ENCODE measurements around the gene CCT7.

The CCT7 gene

DNA sequence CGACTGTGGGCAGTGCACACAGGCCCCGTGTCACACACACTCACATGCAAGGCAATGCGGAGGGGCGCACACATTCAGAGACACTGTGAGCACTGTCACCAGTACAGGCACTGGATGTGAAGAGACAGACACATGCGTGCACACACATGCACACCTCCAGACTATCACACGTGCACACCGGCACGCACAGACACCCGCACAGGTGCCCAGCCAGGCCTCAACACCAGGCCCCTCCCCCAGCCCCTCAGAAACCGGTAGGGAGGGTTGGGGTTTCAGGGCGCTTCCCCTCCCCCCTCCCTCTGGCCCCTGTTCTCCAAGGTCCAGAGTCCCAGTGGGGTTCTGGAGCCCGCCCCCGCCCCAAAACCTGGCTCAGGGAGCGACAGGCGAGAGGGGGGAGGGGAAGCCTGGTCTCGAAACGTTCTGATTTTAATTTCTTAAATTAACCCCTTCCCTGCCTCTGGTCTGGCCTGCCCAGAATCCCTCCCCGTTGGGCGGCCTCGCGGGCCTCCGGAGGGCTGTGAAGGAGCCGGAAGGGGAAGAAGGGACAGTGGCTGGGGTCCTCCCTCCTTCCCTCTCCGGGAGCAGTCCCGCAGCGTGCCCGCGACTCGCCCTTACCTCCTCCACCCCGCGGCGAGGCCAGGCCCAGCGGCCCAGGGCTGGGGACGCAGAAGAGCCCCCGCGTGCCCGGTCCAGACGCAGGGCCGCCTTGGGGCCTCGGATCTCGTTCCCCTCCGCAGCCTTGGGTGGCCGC lies 49.6 kb downstream of the CCT7 start:
- H4K91ac ChIP-seq (ENCODE audit: low read depth, low read length, poor library complexity) = no peak overlapping the region

DNA sequence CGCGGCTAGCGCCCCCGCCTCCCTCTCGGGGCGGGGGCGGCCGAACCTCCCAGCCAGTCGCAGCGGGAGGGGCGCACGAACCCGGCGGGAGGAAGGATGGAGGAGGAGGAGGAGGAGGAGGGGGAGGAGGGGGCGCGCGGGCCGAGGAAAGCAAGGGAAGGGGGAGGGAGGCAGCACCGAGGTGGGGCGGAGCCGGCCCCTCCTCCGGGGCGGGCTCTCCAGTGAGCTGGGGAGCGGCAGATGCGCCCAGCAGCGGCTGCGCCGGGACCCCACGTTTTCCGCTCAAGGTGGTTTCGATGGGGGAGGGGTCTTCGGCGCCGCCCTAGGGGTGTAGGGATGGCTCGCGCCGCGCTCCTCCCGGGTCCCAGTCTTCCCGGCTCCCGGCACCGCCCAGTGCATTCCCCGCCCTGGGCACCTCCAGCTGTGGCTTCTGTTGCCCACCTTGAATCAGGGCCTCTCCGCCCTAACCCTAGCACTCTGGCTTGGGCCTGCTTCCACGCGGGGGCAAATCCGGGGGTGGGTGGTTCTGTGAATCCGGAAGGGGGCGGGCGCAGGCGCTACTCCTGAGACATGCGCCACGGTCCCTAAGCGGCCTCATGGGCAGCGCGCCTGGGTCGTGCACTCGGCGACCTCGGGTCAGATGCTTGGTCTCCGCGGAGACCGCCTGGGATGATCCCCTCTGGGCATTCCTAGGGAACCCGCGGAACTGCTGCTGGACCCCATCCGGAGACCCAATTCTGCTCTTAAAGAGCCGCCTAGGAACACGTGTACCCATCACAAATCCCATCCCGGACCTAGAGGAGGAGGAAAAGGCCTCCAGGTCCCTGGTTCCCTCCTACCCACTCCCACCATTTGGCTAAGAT lies 50.4 kb downstream of the CCT7 start, which contains the start of gene FBXO41:
Gene FBXO41 (minus strand): TSS at position 183 of the 863 bp plus-strand sequence. CDS start 14,848 bp downstream, outside the sequence.
- Histone ChIP-seq H4K8ac (ENCODE audit: low read depth, low read length) (no peak within 1 kb of the TSS), H3K4me1 (ENCODE audit: control insufficient read depth in 2 of 2, insufficient read depth in 1 of 2, low read depth in 1 of 2, low read length in 2 of 2) (peaks cover 5 to 12% of the 10 kb centered on the region in 2 donors), H3K27me3 (ENCODE audit: control insufficient read depth in 3 of 3, insufficient read depth in 3 of 3, low read depth in 1 of 3, low read length in 3 of 3) (peaks cover 0 to 46% (median 22%) of the 10 kb centered on the region in 3 experiments), H3K27ac (replicated peaks; ENCODE audit: low read length) (no peak within 1 kb of the TSS), H2BK5ac (ENCODE audit: low read length) (no peak within 1 kb of the TSS), H3K4me3 (ENCODE audit: low read length in 2 of 2) (peak within 1 kb of the TSS; percentile 75 to 92), H3K23ac (ENCODE audit: low read depth, low read length, poor library complexity) (peak within 1 kb of the TSS; percentile 80), H2BK15ac (ENCODE audit: low read length) (peak within 1 kb of the TSS; percentile 41), H2BK120ac (ENCODE audit: low read depth, low read length) (no peak within 1 kb of the TSS), H2BK12ac (ENCODE audit: low read length) (peak within 1 kb of the TSS; percentile 68), H3K18ac (ENCODE audit: low read length) (peak within 1 kb of the TSS; percentile 88), H3K14ac (ENCODE audit: low read length) (peak within 1 kb of the TSS; percentile 25), H3K4ac (ENCODE audit: low read length) (no peak within 1 kb of the TSS), H2AK5ac (ENCODE audit: low read depth, low read length) (peak within 1 kb of the TSS; percentile 3), H4K91ac (ENCODE audit: low read depth, low read length, poor library complexity) (no peak within 1 kb of the TSS), H3K36me3 (replicated peaks in 1 of 2; ENCODE audit: control insufficient read depth in 2 of 2, insufficient read depth in 2 of 2, low read length in 2 of 2) (no peaks in the 10 kb centered on the region), H3K9ac (ENCODE audit: low read depth, low read length, poor library complexity) (peak within 1 kb of the TSS; percentile 82), H3K4me2 (ENCODE audit: insufficient read depth, low read length, poor library complexity, severe bottlenecking) (peak within 1 kb of the TSS; percentile 85), H3K9me3 (replicated peaks in 1 of 2; ENCODE audit: control insufficient read depth in 2 of 2, insufficient read depth in 1 of 2, low read depth in 1 of 2, low read length in 2 of 2) (peaks cover 0 to 2% of the 10 kb centered on the region in 2 donors), H2AFZ (ENCODE audit: low read length) (peak within 1 kb of the TSS; percentile 98), H3K79me1 (ENCODE audit: low read depth, low read length) (no peaks in the 10 kb centered on the region)
- no CpG with 5 or more reads among the region's 69 CpGs for WGBS, 2 donors (ENCODE audit: extremely low coverage in 2 of 2, insufficient read length in 2 of 2, insufficient replicate concordance in 1 of 2)
- DNase-seq (ENCODE audit: low spot score) = no peak

More for the DNA sequence above, 49.6 kb downstream of the CCT7 start:
- peak overlapping the region; percentile 25 for H3K14ac ChIP-seq (ENCODE audit: low read length)
- H3K27ac ChIP-seq (replicated peaks; ENCODE audit: low read length) = no peak overlapping the region
- peaks cover 0 to 2% of the 10 kb centered on the region in 2 donors for H3K9me3 ChIP-seq (replicated peaks in 1 of 2; ENCODE audit: control insufficient read depth in 2 of 2, insufficient read depth in 1 of 2, low read depth in 1 of 2, low read length in 2 of 2)
- peaks cover 5 to 12% of the 10 kb centered on the region in 2 donors for H3K4me1 ChIP-seq (ENCODE audit: control insufficient read depth in 2 of 2, insufficient read depth in 1 of 2, low read depth in 1 of 2, low read length in 2 of 2)
- peak overlapping the region; percentile 85 for H3K4me2 ChIP-seq (ENCODE audit: insufficient read depth, low read length, poor library complexity, severe bottlenecking)
- peaks cover 0 to 39% (median 19%) of the 10 kb centered on the region in 3 experiments for H3K27me3 ChIP-seq (ENCODE audit: control insufficient read depth in 3 of 3, insufficient read depth in 3 of 3, low read depth in 1 of 3, low read length in 3 of 3)
- no CpG with 5 or more reads among the region's 43 CpGs for WGBS, 2 donors (ENCODE audit: extremely low coverage in 2 of 2, insufficient read length in 2 of 2, insufficient replicate concordance in 1 of 2)
- H2AK5ac ChIP-seq (ENCODE audit: low read depth, low read length) = peak overlapping the region; percentile 3
- no peaks in the 10 kb centered on the region for H3K79me1 ChIP-seq (ENCODE audit: low read depth, low read length)
- DNase-seq (ENCODE audit: low spot score) = no peak
- peak overlapping the region; percentile 68 for H2BK12ac ChIP-seq (ENCODE audit: low read length)
- no peaks in the 10 kb centered on the region for H3K36me3 ChIP-seq (replicated peaks in 1 of 2; ENCODE audit: control insufficient read depth in 2 of 2, insufficient read depth in 2 of 2, low read length in 2 of 2)
- peak overlapping the region; percentile 75 to 92 for H3K4me3 ChIP-seq (ENCODE audit: low read length in 2 of 2)
- peak overlapping the region; percentile 80 for H3K23ac ChIP-seq (ENCODE audit: low read depth, low read length, poor library complexity)
- H3K4ac ChIP-seq (ENCODE audit: low read length) = no peak overlapping the region
- no peak overlapping the region for H4K8ac ChIP-seq (ENCODE audit: low read depth, low read length)
- peak overlapping the region; percentile 82 for H3K9ac ChIP-seq (ENCODE audit: low read depth, low read length, poor library complexity)
- H3K18ac ChIP-seq (ENCODE audit: low read length) = peak overlapping the region; percentile 88
- no peak overlapping the region for H2BK5ac ChIP-seq (ENCODE audit: low read length)
- H2BK120ac ChIP-seq (ENCODE audit: low read depth, low read length) = no peak overlapping the region
- peak overlapping the region; percentile 41 for H2BK15ac ChIP-seq (ENCODE audit: low read length)
- H2AFZ ChIP-seq (ENCODE audit: low read length) = peak overlapping the region; percentile 98

DNA sequence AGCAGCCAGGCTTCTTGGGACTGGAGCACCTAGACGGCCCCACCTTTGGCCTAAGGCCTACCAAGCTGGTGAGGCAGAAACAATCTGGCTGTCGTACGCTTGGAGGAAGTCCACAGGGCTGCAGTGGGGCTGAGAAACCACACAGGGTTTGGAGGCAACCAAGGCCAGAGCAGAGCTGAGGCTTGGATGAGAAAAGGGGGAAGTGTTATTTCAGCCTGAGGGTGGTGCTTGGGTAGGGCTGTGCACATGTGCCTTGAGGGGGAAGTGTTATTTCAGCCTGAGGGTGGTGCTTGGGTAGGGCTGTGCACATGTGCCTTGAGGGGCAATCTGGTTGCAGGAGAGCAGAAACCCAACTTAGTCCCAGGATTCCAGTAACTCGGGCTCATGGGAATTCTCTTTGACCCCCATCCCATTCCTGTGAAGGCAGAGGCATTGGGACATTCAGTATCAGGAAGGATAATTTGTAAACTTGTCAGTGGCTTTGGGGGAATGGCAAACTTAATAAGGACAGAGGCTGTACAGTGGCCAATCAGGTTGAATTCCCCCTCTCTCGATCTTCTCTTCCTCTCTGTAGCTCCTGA lies 51.1 kb downstream of the CCT7 start:
- Histone ChIP-seq H3K4me2 (ENCODE audit: insufficient read depth, low read length, poor library complexity, severe bottlenecking) (no peak overlapping the region), H3K79me1 (ENCODE audit: low read depth, low read length) (no peaks in the 10 kb centered on the region), H2BK15ac (ENCODE audit: low read length) (no peak overlapping the region), H4K91ac (ENCODE audit: low read depth, low read length, poor library complexity) (no peak overlapping the region), H3K27me3 (ENCODE audit: control insufficient read depth in 3 of 3, insufficient read depth in 3 of 3, low read depth in 1 of 3, low read length in 3 of 3) (peaks cover 0 to 54% (median 27%) of the 10 kb centered on the region in 3 experiments), H2AFZ (ENCODE audit: low read length) (peak overlapping the region; percentile 98), H2BK12ac (ENCODE audit: low read length) (no peak overlapping the region), H3K4me3 (ENCODE audit: low read length in 2 of 2) (peak overlapping the region in 1 of 2 donors; percentile 75), H3K23ac (ENCODE audit: low read depth, low read length, poor library complexity) (no peak overlapping the region), H3K9me3 (replicated peaks in 1 of 2; ENCODE audit: control insufficient read depth in 2 of 2, insufficient read depth in 1 of 2, low read depth in 1 of 2, low read length in 2 of 2) (peaks cover 0 to 2% of the 10 kb centered on the region in 2 donors), H3K9ac (ENCODE audit: low read depth, low read length, poor library complexity) (no peak overlapping the region), H2AK5ac (ENCODE audit: low read depth, low read length) (no peak overlapping the region), H4K8ac (ENCODE audit: low read depth, low read length) (no peak overlapping the region), H3K18ac (ENCODE audit: low read length) (no peak overlapping the region), H2BK120ac (ENCODE audit: low read depth, low read length) (no peak overlapping the region), H3K4ac (ENCODE audit: low read length) (no peak overlapping the region), H3K27ac (replicated peaks; ENCODE audit: low read length) (no peak overlapping the region), H3K4me1 (ENCODE audit: control insufficient read depth in 2 of 2, insufficient read depth in 1 of 2, low read depth in 1 of 2, low read length in 2 of 2) (peaks cover 5 to 12% of the 10 kb centered on the region in 2 donors), H2BK5ac (ENCODE audit: low read length) (no peak overlapping the region), H3K14ac (ENCODE audit: low read length) (no peak overlapping the region), H3K36me3 (replicated peaks in 1 of 2; ENCODE audit: control insufficient read depth in 2 of 2, insufficient read depth in 2 of 2, low read length in 2 of 2) (no peaks in the 10 kb centered on the region)
- no CpG with 5 or more reads among the region's 5 CpGs for WGBS, 2 donors (ENCODE audit: extremely low coverage in 2 of 2, insufficient read length in 2 of 2, insufficient replicate concordance in 1 of 2)
- no peak for DNase-seq (ENCODE audit: low spot score)

Data from neuronal stem cell (in vitro differentiated cells).